GDM1 (cell line): ENCODE measurements around the gene NCLN.
"Not testable (repeated sequence)": the region's sequence is repeated elsewhere in the genome, so short reads cannot be mapped to it uniquely, and the experiment has no call there.

Source experiments
- DNase-seq: peaks from one replicate; lab custom pipeline; 2025; lab: John Stamatoyannopoulos, UW

The NCLN gene

DNA sequence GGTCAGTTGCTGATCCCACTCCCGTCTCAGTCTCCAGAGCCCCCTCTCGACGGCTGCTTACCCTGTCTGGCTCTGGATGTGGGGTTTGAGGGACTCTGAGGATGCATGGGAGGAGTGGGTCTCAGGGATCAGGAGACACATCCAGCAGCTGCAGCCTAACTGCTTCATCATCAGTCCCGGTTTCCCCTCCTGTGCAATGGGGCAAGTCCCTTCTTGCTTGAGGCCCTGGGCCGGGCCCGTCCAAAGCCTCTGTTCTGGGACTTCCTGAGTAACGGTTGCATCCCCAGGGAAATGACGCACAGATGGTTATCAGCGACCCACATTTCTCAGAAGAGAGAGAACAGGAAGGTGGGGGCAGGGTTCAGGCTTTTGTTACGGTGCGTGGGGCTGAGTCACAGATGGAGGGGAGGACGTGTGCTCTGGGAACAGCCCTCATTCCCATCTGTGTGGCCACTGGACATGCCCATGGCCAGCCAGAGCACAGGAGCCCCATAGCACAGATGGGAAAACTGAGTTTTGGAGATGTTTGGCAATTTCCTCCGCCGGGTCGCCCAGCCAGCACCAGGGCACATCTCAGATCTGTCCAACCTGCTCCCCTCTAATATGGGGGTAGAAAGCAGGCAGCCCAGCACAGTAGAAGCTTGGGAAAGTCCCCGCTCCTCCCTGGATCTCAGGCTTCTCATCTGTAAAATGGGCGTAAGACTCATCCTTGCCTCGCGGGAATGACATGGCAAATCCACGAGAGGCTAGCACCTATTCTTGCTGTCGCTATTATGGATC, 30.6 kb upstream of the NCLN start:
- DNase-seq: peak; percentile 94

DNA sequence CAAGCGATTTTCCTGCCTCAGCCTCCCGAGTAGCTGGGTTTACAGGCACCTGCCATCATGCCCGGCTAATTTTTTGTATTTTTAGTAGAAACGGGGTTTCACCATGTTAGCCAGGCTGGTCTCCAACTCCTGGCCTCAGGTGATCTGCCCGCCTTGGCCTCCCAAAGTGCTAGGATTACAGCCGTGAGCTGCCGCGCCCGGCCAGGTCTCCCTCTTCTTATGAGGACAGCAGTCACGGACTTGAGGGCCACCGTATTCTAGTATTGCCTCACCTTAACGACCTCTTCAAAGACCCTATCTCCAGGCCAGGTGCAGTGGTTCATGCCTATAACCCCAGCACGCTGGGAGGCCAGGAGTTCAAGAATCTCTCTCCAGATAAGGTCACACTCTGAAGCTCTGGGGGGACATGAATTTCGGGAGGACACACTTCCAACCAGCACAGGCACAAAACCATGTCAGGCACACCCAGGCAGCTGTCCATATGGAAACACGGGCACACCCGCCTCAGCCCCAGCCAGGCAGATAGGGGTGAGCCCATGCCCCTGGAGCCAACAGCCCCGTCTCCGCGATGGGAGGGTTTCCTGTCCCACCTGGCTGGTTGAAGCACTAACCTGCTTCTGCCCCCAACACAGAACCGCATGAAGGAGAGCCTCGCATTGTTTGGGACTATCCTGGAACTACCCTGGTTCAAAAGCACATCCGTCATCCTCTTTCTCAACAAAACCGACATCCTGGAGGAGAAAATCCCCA, 28.5 kb upstream of the NCLN start:
- no peak for DNase-seq

DNA sequence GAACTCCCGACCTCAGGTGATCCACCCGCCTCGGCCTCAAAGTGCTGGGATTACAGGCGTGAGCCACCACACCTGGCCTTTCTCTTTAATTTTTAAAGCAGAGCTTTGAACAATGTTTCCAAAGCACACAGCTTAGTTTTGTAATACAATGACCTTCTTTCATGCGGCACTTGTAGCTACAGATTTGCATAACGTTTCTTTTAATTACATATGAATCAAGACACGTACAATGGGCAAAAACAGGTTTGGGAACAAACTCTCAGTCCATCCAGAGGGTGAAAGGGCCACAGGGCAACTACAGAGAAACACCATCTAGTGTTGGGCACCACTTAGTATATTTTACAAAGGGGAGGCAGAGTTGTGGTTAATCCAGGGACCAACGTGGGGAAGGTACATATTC, 26.2 kb upstream of the NCLN start:
- no peak for DNase-seq

DNA sequence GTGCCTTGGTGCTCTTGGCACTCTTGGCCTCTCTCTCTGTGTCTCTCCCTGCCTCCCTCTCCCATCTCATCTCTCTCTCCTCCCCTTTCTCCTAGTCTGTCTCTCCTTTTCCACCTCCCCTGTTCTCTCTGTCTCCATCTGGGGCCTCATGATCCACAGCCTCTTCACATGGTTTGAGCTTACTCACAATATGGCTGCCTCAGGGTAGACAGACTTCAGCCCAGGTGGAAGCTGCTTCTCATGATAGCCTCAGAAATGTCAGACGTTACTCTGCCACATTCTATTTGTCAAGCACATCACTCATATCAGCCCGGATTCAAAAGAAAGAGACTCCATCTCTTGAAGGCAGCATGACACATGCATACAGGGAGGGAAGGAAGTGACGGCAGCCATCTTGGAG, 25.5 kb upstream of the NCLN start:
- no peak for DNase-seq

DNA sequence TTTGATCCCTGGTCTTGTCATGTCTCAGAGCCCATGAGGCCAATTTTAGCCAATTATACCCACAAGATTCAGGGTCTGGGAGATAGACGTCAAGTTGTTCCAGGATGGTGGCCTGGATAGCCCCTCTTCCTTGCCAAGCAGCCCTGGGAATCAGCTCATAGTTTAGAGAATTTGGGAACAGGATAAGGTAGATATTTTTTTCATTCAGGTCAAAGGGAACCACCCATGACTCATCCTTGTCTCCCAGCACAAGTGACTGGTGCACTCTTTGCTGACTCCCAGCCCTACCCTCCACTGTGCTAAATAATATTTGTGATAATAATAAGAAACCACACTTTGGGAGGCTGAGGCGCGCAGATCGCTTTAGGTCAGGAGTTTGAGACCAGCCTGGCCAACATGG, 24.3 kb upstream of the NCLN start:
- DNase-seq: no peak

DNA sequence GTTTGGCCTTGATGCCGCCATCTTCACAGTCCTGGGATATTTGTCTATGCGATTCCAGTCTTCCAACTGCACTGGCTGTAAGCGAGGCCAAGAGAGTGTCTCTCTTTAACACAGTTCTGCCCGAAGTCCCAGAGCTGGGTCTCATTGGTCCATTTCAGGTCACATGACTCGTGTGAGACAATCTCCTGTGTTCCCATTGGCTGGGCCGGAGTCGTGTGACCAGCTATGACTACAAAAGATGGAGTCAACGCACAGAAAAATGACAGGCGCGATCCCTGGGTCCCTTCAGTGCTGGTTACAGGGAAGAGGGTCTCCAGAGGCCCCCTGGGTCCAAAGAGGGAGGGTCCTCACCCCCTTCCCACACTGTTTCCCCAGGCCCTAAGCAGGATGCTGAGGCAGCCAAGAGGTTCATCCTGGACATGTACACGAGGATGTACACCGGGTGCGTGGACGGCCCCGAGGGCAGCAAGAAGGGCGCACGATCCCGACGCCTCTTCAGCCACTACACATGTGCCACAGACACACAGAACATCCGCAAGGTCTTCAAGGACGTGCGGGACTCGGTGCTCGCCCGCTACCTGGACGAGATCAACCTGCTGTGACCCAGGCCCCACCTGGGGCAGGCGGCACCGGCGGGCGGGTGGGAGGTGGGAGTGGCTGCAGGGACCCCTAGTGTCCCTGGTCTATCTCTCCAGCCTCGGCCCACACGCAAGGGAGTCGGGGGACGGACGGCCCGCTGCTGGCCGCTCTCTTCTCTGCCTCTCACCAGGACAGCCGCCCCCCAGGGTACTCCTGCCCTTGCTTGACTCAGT, 23.1 kb upstream of the NCLN start:
- peak; percentile 21 for DNase-seq

DNA sequence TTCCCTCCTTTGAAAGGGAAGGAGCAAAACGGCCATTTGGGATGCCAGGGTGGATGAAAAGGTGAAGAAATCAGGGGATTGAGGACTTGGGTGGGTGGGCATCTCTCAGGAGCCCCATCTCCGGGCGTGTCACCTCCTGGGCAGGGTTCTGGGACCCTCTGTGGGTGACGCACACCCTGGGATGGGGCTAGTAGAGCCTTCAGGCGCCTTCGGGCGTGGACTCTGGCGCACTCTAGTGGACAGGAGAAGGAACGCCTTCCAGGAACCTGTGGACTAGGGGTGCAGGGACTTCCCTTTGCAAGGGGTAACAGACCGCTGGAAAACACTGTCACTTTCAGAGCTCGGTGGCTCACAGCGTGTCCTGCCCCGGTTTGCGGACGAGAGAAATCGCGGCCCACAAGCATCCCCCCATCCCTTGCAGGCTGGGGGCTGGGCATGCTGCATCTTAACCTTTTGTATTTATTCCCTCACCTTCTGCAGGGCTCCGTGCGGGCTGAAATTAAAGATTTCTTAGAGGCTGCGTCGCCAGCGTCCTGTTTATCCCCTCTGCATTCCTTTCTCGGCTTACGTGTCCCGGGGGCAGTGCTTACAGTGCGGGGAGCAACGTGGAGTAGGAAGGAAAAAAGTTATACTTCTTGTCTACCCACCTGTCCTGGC, 22.4 kb upstream of the NCLN start:
- peak; percentile 32 for DNase-seq

DNA sequence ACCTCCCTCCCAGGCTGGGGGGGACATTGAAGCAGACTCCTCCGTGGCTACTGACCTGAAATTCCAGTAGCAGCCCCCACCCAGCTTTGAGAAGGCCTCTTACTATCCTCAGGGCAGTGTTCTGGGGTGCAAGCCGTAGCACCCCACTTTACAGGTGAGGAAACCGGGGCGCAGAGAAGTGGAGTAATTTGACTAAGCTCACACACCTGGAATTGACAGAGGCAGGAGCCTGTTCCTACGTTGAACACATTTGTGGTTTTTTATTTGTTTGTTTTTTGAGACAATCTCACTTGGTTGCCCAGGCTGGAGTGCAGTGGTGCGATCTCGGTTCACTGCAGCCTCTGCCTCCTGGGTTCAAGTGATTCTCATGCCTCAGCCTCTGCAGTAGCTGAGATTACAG, 21.8 kb upstream of the NCLN start:
- DNase-seq: no peak

DNA sequence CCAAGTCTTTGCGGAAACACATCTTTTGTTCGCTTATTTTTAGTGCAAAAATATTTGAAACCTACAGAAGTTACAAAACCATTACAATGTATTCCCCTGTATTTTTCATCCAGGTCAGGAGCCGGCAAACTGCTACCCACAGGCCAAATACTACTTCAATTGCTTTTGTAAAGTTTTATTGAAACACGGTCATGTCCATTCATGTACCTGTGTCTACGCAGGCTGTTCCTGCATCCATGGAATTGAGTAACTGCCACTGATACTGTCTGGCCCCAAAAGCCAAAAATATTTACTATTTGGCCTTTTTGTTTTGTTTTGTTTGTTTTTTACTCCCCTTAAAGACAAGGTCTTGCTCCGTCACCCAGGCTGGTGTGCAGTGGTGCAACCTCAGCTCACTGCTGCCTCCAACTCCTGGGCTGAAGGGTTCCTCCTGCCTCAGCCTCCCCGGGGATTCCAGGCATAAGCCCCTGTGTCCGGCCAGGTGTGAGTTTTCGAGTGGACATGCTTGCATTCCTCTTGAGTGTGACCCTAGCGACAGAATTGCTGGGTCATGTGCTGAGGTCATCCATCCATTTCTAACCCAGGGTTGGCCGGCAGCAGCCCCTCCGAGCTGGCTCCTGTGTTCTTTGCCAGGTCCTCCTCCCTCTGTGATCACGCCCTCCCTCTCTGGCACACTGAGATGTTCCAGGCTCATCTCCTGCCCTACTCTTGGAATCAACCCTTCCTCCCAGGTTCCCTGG, 18.0 kb upstream of the NCLN start:
- DNase-seq: no peak

DNA sequence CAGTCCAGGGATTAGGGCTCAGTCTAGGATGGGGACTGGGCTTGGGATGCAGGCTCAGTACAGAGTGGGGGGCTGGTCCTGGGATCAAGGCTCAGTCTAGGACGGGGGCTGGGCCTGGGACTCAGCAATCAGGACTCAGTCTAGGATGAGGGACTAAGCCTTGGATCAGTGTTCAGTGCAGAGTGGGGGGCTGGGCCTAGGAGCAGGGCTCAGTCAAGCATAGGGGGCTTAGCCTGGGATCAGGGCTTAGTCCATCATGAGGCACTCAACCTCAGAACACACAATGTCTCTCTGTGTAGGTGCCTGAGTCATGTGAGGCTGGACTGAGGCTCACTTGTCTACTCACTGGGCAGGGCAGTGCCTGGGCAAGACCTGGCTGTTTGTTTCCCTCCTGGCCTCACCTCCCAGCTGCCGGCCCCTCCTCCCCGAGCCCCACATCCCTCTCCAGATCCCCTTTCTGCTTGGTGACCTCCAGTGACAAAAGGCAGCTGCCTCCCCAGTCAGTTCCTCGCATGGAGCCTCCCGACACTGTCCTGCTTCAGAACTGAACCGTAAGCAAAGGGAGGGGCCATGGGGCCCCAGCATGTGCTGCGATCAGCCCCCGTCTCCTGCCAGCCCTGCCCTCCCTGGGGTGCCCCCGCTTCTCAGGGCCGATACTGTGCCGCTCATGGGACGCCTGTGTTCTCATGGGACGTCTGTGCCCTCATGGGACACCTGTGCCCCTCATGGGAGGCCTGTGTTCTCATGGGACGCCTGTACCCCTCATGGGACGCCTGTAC, 13.6 kb upstream of the NCLN start:
- DNase-seq: no peak

DNA sequence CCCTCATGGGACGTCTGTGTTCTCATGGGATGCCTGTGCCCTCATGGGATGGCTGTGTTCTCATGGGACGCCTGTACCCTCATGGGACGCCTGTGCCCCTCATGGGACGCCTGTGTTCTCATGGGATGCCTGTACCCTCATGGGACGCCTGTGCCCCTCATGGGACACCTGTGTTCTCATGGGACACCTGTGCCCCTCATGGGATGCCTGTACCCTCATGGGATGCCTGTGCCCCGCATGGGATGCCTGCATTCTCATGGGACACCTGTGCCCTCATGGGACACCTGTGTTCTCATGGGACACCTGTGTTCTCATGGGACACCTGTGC, 13.1 kb upstream of the NCLN start:
- DNase-seq: not testable (repeated sequence)

DNA sequence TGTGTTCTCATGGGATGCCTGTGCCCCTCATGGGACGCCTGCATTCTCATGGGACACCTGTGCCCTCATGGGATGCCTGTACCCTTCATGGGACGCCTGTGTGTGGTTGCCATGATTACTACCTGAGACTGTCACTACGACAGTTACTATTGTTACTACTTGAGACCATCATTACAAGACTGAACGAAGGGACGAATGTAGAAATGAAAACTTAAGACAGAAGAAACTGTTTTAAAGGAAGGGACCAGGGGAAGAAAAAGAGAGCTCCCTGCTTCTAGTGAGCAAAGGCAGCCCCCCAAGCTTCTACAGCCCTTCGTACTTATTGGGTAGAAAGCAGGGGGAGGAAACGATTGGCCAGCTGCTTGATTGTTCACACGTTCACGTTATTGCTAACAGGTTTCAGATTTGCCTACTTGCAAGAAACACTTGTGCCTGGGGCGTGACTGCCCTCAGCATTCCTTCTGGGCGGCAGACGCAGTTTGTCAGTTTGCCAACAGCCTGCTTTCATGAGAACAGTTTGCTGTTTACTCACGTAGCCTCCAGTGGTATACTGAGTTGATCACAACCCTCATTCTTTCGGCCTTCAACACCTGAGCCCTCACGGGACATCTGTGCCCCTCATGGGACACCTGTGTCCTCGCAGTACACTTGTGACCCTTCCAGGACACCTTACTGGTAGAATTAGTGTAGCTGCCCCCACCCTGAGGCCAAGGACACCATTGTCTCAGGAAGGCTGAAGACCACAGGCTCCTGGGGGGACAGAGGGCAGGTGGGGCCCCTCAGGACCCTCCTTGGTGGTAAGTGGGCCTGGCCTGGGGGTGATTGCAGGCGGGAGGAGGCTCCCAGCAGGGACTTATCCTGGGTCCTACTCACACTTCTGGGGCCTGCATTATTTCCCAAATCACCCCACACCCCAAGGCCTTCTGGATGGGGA, 9.7 kb upstream of the NCLN start:
- DNase-seq: no peak

DNA sequence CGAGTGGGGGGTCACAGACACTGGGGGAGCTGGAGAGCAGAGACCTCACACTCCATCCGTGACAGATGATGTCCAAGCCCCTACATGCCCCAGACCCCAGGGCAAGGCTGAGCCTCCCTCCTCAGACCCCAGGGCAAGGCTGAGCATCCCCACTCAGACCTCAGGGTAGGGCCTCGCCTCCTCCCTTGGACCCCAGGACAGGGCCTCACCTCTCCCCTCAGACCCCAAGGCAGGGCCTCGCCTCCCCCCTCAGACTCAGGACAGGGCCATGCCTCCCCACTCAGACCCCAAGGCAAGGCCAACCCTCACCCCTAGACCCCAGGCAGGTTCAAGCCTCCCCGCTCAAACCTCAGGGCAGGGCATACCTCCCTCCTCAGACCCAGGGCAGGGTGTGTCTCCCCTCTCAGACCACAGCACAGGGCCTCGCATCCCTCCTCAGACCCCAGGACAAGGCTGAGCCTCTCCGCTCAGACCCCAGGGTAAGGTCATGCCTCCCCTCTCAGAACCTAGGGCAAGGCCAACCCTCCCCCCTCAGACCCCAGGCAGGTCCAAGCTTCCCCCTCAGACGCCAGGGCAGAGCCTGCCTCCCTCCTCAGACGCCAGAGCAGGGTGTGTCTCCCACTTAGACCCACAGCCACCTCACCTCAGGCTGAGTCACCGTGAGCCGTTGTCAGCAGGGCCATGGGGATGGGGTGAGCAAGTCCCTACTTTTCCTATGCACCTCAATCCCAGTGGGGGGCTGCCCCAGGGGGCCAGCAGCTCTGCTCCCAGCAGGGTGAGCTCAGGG, 8.8 kb upstream of the NCLN start:
- peak; percentile 10 for DNase-seq

DNA sequence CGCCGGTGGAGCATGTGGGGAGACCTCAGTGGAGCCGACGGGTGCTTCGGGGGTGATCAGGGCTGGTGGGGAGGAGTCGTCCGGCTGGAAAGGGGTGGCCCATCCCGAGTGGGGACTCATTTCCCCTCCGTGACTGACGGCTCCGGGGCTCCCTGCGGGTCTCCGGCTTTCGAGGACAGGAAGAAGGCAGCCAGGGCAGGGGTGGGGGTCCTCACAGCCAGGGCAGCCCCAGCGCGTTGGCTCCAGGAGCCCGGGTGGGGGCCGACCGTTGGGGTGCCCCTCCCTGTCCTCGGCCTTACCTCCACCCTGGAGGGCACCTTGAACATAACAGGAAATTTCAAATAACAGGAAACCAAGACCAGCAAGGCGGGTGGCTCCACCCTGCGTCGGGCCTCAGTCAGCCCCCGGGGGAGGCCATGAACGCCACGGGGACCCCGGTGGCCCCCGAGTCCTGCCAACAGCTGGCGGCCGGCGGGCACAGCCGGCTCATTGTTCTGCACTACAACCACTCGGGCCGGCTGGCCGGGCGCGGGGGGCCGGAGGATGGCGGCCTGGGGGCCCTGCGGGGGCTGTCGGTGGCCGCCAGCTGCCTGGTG, 7.3 kb upstream of the NCLN start, which contains the start of gene S1PR4:
Gene S1PR4 (plus strand): TSS at position 393 of the 596 bp plus-strand sequence. CDS start 24 bp downstream, at position 417.
- DNase-seq: peak; percentile 55

DNA sequence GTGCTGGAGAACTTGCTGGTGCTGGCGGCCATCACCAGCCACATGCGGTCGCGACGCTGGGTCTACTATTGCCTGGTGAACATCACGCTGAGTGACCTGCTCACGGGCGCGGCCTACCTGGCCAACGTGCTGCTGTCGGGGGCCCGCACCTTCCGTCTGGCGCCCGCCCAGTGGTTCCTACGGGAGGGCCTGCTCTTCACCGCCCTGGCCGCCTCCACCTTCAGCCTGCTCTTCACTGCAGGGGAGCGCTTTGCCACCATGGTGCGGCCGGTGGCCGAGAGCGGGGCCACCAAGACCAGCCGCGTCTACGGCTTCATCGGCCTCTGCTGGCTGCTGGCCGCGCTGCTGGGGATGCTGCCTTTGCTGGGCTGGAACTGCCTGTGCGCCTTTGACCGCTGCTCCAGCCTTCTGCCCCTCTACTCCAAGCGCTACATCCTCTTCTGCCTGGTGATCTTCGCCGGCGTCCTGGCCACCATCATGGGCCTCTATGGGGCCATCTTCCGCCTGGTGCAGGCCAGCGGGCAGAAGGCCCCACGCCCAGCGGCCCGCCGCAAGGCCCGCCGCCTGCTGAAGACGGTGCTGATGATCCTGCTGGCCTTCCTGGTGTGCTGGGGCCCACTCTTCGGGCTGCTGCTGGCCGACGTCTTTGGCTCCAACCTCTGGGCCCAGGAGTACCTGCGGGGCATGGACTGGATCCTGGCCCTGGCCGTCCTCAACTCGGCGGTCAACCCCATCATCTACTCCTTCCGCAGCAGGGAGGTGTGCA, 6.6 kb upstream of the NCLN start:
- DNase-seq: no peak

DNA sequence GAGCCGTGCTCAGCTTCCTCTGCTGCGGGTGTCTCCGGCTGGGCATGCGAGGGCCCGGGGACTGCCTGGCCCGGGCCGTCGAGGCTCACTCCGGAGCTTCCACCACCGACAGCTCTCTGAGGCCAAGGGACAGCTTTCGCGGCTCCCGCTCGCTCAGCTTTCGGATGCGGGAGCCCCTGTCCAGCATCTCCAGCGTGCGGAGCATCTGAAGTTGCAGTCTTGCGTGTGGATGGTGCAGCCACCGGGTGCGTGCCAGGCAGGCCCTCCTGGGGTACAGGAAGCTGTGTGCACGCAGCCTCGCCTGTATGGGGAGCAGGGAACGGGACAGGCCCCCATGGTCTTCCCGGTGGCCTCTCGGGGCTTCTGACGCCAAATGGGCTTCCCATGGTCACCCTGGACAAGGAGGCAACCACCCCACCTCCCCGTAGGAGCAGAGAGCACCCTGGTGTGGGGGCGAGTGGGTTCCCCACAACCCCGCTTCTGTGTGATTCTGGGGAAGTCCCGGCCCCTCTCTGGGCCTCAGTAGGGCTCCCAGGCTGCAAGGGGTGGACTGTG, 5.9 kb upstream of the NCLN start:
- DNase-seq: no peak
